Gastrocnemius medialis (tissue), 4 donors: ENCODE data around the gene HOXB5.

Source experiments
- CTCF ChIP-seq, 5 experiments: fragments of 450-650 bp in 3 of 5; fragments of 200-600 bp in 2 of 5; sonication (generic) in 2 of 5; IDR thresholded peaks in 4 of 5; conservative IDR thresholded peaks in 1 of 5; 1 replicate in 4 of 5; 2 replicates in 1 of 5; pipeline ENCODE4 v1.5.1; 2016 to 2019; ENCODE audit warnings: antibody characterized with exemption in 5 of 5, mild to moderate bottlenecking in 3 of 5, moderate library complexity in 3 of 5
- POLR2A ChIP-seq, 2 donors: fragments of 450-650 bp; IDR thresholded peaks; one replicate each; pipeline ENCODE4 v1.6.1; 2017; ENCODE audit warnings: antibody characterized with exemption in 2 of 2, mild to moderate bottlenecking in 2 of 2, moderate library complexity in 2 of 2

- TF ChIP-seq CTCF (IDR thresholded peaks at IDR 0.05 in 4 of 5, conservative IDR thresholded peaks at IDR 0.05 in 1 of 5) (no peak), POLR2A (IDR thresholded peaks at IDR 0.05) (no peak)
Measured at GRCh38 chr17:48584223-48584741, 9.3 kb downstream of the HOXB5 start.
